NCI-H1436 treated with DMSO at 0.1 percent for 48 hours (cell line): ENCODE results near the gene EPC2.

Experiments used
- DNase-seq: peaks from one replicate; lab custom pipeline; 2025; lab: John Stamatoyannopoulos, UW

EPC2 gene

GRCh38 chr2:148810081-148810480, 165.5 kb downstream of the EPC2 start:
- DNase-seq = no peak

GRCh38 chr2:148812306-148812705, 167.8 kb downstream of the EPC2 start:
- no peak for DNase-seq

- no peak for DNase-seq
Observed at GRCh38 chr2:148813603-148814065, 169.1 kb downstream of the EPC2 start.

- DNase-seq = no peak
Observed at GRCh38 chr2:148814143-148814859, 169.8 kb downstream of the EPC2 start.

- DNase-seq = no peak
Observed at GRCh38 chr2:148814860-148815419, 170.4 kb downstream of the EPC2 start.

- no peak for DNase-seq
Observed at GRCh38 chr2:148816176-148816575, 171.6 kb downstream of the EPC2 start.

- DNase-seq = no peak
Observed at GRCh38 chr2:148817210-148817708, 172.7 kb downstream of the EPC2 start.

- no peak for DNase-seq
Observed at GRCh38 chr2:148819019-148819585, 174.6 kb downstream of the EPC2 start.

GRCh38 chr2:148824190-148824589, 179.6 kb downstream of the EPC2 start:
- no peak for DNase-seq

- no peak for DNase-seq
Observed at GRCh38 chr2:148826791-148827190, 182.2 kb downstream of the EPC2 start.

GRCh38 chr2:148828941-148829340, 184.4 kb downstream of the EPC2 start:
- DNase-seq = no peak

GRCh38 chr2:148829618-148830017, 185.1 kb downstream of the EPC2 start:
- no peak for DNase-seq

GRCh38 chr2:148832637-148833036, 188.1 kb downstream of the EPC2 start:
- no peak for DNase-seq
